GM18861 (cell line): ENCODE data around the gene SPHKAP.
"Not testable (repeated sequence)": the region's sequence is repeated elsewhere in the genome, so short reads cannot be mapped to it uniquely, and the experiment has no call there.

Experiments
- ATAC-seq: cut with Tn5 transposase; IDR thresholded peaks from one replicate; pipeline ENCODE4 v1.9.1; 2021; ENCODE audit not compliant: unreplicated experiment

Gene SPHKAP

GRCh38 chr2:228094377-228094921 lies 87.0 kb downstream of the SPHKAP start:
- no peak for ATAC-seq

- ATAC-seq, result no peak
Observed at GRCh38 chr2:228092056-228092455, 89.4 kb downstream of the SPHKAP start.

DNA sequence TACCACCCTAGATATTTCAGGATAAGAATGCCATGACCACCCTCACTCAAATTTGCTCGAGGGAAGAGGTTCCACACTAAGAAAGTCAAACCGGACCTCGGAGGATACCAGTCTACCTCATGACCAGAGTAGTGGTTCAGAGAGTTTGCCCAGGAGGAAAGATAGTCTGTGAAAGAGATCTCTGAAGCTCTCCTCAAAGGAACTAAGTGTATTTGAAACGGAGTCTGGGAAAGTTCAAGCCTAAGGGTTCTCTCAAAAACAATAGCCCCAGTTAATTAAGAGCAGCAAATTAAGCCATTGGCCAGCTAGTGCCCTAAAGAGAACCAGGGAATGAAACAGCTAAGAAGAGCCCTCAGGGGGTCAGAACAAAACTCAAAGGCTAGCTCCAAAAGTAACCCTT lies 94.9 kb downstream of the SPHKAP start:
- no peak for ATAC-seq

DNA sequence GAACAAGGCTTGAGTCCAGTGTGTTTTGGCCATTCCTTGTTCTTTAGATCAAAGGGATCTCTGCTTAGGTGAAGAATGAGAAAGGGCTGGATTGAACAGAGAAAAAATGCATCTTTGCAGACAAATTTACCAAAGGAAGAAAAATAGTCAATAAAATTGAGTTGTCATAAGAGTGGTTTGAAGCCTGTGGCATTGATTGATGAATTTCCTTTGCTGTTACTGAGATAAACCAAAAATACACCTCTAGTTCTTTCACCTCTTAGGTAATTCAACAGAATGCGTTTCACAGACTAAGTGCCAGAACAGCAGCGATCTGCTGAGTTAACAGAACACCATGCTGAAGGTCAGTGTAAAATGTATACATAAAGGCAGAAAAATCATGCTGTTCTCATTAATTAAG lies 96.8 kb downstream of the SPHKAP start:
- no peak for ATAC-seq

DNA sequence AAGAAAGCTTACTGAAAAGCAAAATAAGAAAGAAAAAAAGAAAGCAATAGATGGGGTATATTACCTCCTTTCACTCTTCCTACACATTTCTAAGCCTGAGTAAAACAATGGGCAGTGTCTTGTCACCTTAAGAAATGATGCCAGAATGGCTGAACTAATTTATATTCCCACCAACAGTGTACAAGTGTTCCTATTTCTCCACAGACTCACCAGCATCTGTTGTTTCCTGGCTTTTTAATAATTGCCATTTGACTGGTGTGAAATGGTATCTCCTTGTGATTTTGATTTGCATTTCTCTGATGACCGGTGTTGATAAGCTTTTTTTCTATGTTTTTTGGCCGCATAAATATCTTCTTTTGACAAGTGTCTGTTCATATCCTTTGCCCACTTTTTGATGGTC lies 98.4 kb downstream of the SPHKAP start:
- ATAC-seq, result no peak

DNA sequence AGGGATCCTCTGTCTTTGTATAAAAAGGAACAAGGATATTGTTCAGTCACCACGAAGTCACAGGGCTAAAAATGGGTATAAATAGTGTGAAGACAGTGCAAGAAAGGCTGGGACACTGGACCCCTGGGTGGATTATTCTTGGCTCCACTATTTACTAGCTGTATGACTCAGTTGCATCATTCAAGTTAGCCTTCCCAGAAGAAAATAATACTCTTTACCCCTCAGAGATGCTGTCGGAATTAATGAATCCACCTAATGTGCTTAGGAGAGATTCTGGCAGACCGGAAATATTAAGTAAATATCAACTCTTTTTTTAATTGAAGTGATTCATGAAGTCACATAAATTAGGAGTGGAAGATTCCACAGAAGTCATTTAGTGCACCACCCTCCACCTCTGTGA lies 98.9 kb downstream of the SPHKAP start:
- no peak for ATAC-seq

GRCh38 chr2:228079194-228079593 lies 102.3 kb downstream of the SPHKAP start:
- no peak for ATAC-seq

DNA sequence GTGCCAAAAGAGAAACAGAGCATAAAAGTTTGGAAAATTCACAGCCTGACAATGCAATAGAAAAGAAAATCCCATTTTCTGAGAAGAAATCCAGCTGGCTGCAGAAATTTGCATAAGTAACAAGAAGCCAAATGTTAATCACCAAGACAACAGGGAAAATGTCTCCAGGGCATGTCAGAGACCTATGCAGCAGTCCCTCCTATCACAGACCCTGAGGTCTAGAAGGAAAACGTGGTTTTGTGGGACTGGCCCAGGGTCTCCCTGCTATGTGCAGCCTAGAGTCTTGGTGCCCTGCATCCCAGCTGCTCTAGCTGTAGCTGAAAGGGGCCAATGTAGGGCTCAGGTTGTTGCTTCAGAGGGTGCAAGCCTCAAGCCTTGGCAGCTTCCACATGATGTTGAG lies 104.8 kb downstream of the SPHKAP start:
- not testable (repeated sequence) for ATAC-seq

DNA sequence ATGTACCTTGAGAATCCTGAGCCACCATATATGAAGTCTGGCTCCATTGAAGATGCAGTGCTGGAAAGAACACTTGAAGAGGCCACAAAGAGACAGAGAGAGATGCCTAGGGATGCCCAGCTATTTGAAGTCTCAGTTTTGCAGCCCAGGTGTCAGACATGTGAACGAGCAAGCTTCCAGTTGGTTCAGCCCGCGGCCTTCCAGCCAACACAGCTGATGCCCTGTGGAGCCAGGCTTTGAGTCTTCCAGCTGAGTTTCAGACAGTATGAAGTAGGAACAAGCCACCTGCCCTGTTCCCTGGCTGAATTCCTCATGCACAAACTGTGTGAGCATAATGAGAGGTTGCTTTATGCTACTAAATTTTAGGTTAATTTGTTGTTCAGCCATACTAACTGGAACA lies 108.8 kb downstream of the SPHKAP start:
- no peak for ATAC-seq

DNA sequence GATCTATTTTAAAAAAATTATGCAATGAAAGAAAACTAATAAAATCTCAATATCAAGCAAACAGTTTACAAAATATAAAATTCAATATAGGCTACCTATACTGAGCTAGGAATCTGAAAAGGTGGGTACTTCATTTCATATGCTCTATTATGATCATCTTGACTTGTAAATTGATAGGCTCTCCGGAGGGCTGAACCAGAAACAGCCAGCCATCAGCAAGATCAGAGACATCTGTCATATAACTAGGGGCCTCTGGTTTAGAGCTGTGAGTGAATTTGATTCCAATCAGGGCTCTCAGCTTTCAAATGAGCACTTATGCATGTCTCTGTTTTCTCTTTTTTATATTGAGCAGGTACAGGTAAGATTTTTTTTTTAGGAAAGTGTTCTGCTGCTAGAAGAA lies 114.2 kb downstream of the SPHKAP start:
- ATAC-seq, result no peak

GRCh38 chr2:228066126-228066798 lies 115.2 kb downstream of the SPHKAP start:
- ATAC-seq, result no peak

- ATAC-seq, result no peak
Observed at GRCh38 chr2:228065686-228066085, 115.8 kb downstream of the SPHKAP start.

DNA sequence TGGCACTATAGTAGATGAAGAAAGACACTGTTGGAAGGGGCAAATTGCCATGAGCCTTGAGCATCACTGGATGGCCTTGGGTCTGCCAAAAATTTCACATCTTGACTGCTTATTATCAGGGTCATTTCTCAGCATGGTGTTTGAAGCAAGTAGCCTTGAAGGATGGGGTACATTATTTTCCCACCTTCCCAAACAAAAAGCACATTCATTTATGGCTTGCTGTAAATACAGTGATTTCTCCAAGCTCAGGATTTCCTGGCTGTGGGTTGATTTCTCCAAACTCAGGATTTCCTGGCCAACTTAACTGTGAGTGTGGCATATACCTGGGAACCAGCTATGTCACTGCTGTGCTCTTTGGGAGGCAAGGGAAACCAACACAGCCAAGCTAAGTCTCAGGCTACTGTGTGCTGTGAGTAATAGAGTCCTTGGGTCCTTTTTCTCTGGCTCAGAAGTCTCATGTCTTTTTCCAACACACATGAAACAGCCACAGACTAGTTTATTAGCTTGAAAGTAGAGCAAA lies 116.6 kb downstream of the SPHKAP start:
- ATAC-seq, result no peak

GRCh38 chr2:228064024-228064423 lies 117.5 kb downstream of the SPHKAP start:
- ATAC-seq, result no peak

- peak; percentile 54 for ATAC-seq
Observed at GRCh38 chr2:228063558-228063957, 117.9 kb downstream of the SPHKAP start.

DNA sequence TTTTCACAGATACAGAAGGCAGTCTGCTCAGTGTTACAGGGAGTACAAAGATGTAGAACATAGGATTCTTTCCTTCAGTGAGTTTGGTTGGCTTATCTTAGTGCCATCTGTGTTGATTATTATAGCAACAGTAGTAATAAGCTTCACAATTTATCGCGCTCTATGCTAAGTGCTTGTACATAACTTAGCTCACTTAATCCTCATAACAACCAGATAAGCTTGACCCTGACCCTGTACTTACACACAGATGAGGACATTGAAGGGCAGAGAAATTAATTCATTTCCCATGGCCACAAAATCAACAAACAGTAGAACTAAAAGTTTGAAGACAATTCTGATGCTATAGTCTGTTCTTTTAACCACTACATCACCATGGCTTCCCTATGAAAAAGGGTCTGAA lies 121.8 kb downstream of the SPHKAP start:
- ATAC-seq, result no peak

DNA sequence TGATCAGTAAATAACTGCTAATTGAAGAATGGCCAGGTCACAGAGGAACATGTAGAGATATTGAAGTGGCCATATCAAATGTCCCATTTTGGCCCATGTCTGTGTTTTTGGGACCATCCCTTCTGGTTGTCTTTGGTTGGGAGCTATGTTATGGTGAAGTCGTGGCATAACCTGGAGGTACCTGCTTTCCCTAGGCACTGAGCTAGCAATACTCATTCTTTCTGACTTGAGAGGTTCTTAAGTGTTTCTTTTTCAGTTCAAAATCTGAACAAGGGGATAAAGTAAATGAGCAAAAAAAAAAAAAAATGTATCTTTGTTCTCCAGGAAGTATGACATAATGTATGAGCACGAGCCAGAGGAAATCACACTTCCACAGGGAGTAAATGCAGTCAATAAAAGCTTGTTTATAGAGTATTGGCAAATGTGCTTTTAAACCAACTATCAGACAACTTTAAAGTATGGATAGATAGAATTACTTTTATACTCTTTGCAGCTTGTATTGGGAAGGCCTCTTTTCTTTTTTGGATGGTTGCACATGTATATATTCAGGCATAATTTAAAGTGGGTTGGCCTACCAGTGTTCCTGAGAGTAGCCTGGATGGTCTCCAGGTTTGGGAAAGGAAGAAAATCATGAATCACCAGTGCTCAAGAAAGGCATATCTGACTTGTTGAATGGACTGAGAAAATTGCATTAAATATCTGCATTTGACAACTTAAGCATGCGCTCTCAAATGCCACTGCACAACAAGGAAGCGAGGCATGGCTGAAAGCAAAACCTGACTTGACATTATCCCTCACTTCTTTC lies 125.0 kb downstream of the SPHKAP start:
- no peak for ATAC-seq

DNA sequence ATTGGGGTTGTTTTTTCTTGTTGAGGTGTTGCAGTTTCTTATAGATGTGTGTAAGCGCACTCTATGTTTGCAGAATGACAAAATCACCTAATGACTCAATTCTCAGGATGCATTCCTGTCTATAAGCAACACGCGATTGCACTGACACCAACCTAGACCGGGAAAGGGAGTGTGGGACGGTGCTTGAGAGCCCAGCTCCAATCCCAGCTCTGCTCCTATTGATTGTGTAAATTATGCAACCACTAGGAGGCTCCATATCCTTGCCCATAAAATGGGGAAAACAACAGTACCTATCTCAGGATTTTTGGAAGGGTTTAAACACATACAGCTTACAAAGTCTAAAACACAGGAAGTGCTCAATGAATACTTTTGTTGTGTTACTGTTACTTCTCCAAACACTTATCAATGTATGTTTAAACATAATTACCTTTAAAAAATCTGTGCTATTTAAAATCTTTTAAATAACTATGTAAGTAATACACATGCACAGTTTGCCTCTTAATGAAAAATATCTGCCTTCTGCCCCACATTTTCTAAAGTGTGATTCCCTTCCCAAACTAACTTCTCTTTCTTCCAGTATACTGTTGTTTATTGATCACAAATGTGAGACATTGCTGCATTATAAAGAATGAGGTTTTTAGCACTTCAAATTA lies 132.5 kb downstream of the SPHKAP start:
- no peak for ATAC-seq

- ATAC-seq, result no peak
Observed at GRCh38 chr2:228040995-228041394, 140.5 kb downstream of the SPHKAP start.

DNA sequence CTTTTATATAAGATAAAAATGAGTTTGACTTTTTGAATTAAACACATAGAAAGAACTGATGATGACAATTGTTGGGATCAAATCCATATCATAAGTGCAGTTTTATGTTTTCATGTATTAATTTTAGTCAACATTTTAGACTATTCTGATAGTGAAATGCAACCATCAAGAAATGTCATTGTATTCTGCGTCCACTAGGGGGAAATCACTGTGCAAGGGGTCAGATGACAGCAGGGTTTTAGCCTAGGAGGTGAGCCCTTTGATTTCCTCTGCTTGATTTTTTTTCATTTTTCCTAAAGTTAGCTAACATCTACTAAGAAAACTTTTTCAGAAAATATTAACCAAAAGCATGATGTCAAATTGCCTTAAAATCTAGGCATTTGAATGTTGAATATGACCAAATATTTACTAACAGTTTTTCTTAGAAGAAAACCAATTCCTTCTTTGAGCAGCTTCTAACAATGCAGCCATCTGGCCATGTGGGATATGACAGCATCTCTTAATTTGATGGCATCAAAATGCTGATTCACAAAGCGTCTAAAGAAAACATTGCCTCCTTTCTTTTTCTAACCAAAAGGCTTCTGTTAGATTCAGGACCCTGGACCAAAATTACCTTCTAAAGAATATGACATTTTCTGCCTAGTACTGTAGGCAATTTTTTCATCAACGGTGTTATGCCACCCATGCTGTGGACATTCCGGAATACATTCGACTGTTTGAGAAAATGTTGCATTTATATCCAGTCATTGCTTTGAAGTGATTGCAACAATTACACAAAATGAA lies 141.5 kb downstream of the SPHKAP start:
- ATAC-seq, result peak; percentile 87

GRCh38 chr2:228038967-228039366 lies 142.5 kb downstream of the SPHKAP start:
- ATAC-seq, result no peak
